ENCODE data around the gene HARBI1.

The HARBI1 gene, protein sequence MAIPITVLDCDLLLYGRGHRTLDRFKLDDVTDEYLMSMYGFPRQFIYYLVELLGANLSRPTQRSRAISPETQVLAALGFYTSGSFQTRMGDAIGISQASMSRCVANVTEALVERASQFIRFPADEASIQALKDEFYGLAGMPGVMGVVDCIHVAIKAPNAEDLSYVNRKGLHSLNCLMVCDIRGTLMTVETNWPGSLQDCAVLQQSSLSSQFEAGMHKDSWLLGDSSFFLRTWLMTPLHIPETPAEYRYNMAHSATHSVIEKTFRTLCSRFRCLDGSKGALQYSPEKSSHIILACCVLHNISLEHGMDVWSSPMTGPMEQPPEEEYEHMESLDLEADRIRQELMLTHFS
- total RNA-seq = 1.2 to 6.6 (median 3.8) reads per million in 17 experiments

- peak; percentile 96 to 98 (median 97) for DNase-seq
Observed at GRCh38 chr11:46617134-46617971, at the start of gene HARBI1, which contains the start of gene ATG13. Gene HARBI1 (minus strand): TSS chr11:46617227. CDS start chr11:46616237, 990 bp downstream. Gene ATG13 (plus strand): TSS chr11:46617553. CDS start chr11:46644292, 26,739 bp downstream.

DNA sequence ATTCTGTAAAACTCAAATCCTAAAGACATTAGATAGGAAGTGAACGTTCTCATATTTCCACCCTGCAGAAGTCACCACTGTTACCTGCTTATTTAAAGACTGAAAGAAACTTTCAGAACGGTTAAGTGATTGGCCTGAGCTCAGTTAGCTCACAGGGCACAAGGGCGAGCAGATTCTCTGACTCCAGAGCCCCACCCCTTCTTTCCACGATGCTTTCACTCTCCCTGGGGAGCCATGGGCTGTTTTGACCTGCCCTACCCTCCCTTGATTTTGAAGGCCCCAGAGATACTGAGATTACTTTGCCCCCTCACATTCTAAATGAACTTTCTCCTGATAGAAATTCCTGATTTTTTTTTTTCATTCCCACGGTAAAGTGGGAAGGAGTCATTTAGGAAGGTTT is 49.5 kb upstream of the HARBI1 start:
- no peak for DNase-seq

GRCh38 chr11:46665356-46665755 is 48.3 kb upstream of the HARBI1 start:
- DNase-seq = no peak

DNA sequence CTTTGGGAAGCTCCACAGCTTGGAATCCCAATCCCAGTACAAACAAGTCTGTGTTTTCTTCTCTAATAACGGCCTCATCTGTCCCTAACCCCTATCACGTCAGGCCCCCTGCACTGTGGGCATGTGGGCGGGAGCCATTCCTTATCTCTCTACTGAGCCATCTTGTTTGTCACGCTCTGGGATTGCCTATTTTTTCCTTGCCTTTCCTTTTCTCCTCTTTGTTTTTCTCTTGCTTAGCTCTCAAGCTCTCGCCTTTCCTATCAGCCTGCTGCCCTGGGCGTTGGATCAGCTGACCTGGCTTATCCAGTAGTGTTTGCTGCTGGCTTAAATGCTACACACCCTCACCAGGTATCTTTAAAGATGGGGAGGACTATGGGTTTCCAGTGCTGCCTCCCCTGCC is 47.6 kb upstream of the HARBI1 start:
- DNase-seq = no peak

GRCh38 chr11:46663277-46663940 is 46.4 kb upstream of the HARBI1 start:
- no peak for DNase-seq

- no peak for DNase-seq
Observed at GRCh38 chr11:46662366-46662765, 45.3 kb upstream of the HARBI1 start.

- no peak for DNase-seq
Observed at GRCh38 chr11:46661836-46662235, 44.8 kb upstream of the HARBI1 start.

DNA sequence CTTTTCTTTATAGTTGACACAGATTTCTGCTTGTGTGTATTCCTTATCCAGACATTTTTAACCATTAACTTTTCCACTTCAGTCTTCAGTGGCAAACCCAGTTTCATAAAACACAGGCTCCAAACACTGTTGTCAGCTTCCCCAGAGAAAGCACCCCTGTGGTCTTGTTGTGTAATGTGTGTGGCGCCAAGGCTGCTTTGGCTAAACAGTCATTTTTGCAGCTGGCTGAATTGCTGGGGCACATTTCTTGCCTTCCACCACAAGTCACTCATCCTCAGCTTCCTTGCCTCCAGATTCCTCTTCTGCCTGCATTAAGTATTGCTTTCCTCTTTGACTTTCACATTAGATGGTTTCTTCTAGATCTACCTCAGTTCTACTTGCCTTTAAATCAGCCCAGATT is 42.9 kb upstream of the HARBI1 start:
- peak; percentile 26 to 57 (median 50) for DNase-seq

DNA sequence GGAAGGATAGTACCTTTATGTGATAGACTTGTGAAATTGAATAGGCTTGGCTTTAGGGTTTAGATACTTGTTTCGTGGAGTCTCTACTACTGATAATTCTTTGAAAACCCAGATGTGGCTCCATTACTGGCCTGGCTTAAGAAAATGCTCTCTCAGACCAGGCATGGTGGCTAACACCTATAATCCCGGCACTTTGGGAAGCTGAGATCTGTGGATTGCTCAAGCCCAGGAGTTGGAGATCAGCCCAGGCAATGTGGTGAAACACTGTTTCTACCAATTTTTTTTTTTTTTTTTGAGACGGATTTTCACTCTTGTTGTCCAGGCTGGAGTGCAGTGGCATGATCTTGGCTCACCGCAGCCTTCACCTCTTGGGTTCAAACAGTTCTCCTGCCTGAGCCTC is 41.2 kb upstream of the HARBI1 start:
- no peak for DNase-seq

DNA sequence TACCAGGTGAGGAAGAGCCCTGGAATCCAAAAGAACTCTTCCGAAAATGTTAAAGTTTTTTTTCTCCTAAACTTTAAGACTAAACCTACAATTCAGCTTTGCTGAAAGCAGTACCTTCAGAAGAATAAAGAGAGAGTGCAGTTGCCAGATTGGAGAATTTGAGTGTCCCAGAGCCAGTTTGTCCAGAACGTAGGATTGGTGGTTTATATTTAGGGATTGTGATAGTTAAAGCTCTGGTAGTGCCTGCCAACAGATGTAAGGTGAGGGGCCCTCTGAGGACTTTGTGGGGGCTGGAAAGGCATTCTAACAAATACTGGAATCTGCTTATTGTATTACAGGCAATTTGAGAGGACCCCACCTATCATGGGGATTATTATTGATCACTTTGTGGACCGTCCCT is 40.2 kb upstream of the HARBI1 start:
- no peak for DNase-seq

DNA sequence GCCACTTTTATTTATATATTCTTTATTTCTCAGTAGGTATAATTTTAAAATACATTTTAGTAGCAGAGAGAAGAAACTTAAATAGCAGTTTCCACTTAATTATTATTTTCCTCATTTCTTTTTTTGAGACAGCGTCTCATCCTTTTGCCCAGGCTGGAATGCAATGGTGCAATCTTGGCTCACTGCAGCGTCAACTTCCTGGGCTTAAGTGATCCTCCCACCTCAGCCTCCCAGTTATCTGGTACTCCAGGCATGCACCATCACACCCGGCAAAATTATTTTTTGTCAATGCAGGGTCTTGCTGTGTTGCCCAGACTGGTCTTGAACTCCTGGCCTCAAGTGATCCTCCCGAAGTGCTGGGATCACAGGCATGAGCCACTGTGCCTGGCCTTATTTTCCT is 38.6 kb upstream of the HARBI1 start:
- DNase-seq = no peak

GRCh38 chr11:46649180-46649738 is 32.2 kb upstream of the HARBI1 start:
- no peak for DNase-seq

DNA sequence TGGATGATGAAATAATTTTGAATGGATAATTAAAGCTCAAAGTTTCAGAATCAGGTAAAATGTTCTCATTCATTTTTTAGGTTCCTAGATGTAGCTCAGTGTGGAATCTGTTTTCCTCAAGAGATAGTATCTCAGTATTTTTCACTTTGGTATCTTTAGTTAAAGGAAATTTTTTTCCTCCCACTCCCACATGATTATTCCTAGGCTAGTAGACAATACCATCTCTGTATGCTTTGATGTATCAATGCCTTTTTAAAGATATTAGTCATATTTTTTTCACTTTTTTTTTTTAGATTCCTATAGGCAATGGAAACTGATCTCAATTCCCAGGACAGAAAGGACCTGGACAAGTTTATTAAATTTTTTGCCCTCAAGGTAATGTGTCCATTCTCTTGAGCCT is 27.0 kb upstream of the HARBI1 start:
- DNase-seq = no peak

- no peak for DNase-seq
Observed at GRCh38 chr11:46643531-46643930, 26.5 kb upstream of the HARBI1 start.

GRCh38 chr11:46642627-46643335 is 25.8 kb upstream of the HARBI1 start:
- DNase-seq = no peak

GRCh38 chr11:46641639-46642038 is 24.6 kb upstream of the HARBI1 start:
- DNase-seq = no peak

GRCh38 chr11:46640036-46640788 is 23.2 kb upstream of the HARBI1 start:
- DNase-seq = no peak

GRCh38 chr11:46639197-46639839 is 22.3 kb upstream of the HARBI1 start:
- peak in 3 of 4 experiments; percentile 19 to 29 (median 19) for DNase-seq

DNA sequence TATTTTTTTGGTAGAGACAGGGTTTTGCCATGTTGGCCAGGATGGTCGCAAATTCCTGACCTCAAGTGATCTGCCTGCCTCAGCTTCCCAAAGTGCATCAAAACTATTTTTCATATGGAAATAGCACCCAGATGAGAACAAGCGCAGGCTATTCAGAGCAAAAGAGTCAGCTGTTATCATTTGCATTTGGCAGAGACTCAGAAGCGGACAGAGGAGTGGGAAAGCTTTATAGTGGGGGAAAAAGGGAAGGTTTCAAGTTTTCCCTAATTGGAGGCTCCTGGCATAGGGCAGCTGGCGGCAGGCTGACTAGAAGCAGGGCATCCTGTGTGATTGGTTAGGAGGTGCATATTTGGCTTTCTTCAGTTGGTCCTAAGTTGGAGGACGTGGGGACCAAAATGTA is 20.5 kb upstream of the HARBI1 start:
- no peak for DNase-seq

- DNase-seq = no peak
Observed at GRCh38 chr11:46635557-46636139, 18.6 kb upstream of the HARBI1 start.
